ENCODE results near the gene EFNA5.

The EFNA5 gene

GRCh38 chr5:107700481-107700880 is 29.7 kb upstream of the EFNA5 start:
- no peak for DNase-seq (ENCODE audit: low read depth, low spot score)
- no peaks in the 10 kb centered on the region for H3K9me3 ChIP-seq (ENCODE audit: low read depth, low read length)
- H3K4me3 ChIP-seq = no peak overlapping the region
- no peak overlapping the region for H3K27ac ChIP-seq
- H3K9ac ChIP-seq (ENCODE audit: insufficient read length) = no peak overlapping the region
- TF ChIP-seq FOXP2 (optimal IDR thresholded peaks at IDR 0.05; ENCODE audit: control extremely low read depth, extremely low read length, insufficient read depth) (no peak), POLR2AphosphoS5 (IDR thresholded peaks at IDR 0.05; ENCODE audit: borderline replicate concordance, low read depth, low read length) (no peak), EZH2 (IDR thresholded peaks at IDR 0.05) (no peak)
- no peaks in the 10 kb centered on the region for H3K36me3 ChIP-seq (ENCODE audit: insufficient read depth, low read length)

DNA sequence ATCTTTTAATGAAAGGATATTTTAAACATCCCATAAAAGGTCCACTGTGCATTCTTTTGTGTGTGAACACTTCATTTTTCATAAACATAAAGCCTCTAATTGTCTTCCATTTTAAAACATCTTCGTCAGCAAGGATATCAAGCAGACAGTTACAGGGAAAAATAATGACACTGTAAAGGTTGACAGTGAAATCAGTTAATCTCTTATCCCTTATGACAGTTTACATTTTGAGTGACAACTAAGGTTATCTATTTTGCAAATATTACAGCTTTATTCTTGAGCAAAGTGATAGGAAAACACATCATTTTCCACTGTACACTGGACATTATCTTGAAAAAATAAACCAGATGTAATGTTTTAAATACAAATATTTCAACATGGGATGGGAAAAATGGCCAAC is 28.7 kb upstream of the EFNA5 start:
- H3K27ac ChIP-seq = no peak overlapping the region
- TF ChIP-seq POLR2AphosphoS5 (IDR thresholded peaks at IDR 0.05; ENCODE audit: borderline replicate concordance, low read depth, low read length) = no peak
- TF ChIP-seq EZH2 (IDR thresholded peaks at IDR 0.05) = no peak
- no peak for DNase-seq (ENCODE audit: low read depth, low spot score)
- no peak overlapping the region for H3K4me3 ChIP-seq
- no peaks in the 10 kb centered on the region for H3K36me3 ChIP-seq (ENCODE audit: insufficient read depth, low read length)
- no peaks in the 10 kb centered on the region for H3K9me3 ChIP-seq (ENCODE audit: low read depth, low read length)
- no peak overlapping the region for H3K9ac ChIP-seq (ENCODE audit: insufficient read length)

DNA sequence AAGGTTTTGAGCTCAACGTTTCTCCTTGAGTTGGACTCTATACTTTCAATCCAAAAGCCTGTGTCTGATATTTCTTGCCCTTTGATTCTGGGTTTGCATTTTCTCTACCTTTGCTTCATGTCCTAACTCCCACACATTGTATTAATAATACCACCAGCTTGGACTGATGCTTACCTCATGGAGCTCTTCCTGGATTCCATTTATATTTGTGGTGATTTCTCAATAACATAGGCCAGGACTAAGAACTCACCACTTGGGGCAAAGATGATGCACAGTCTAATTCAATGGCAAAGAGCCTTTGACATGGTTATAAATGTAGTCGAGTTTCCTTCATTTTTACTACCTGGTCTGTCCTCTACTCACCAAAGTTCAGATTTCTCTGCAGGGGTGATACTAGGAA is 27.5 kb upstream of the EFNA5 start:
- H3K4me3 ChIP-seq = no peak overlapping the region
- no peaks in the 10 kb centered on the region for H3K9me3 ChIP-seq (ENCODE audit: low read depth, low read length)
- H3K9ac ChIP-seq (ENCODE audit: insufficient read length) = no peak overlapping the region
- no peak for DNase-seq (ENCODE audit: low read depth, low spot score)
- no peak overlapping the region for H3K27ac ChIP-seq
- TF ChIP-seq FOXP2 (optimal IDR thresholded peaks at IDR 0.05; ENCODE audit: control extremely low read depth, extremely low read length, insufficient read depth) (no peak), POLR2AphosphoS5 (IDR thresholded peaks at IDR 0.05; ENCODE audit: borderline replicate concordance, low read depth, low read length) (no peak), EZH2 (IDR thresholded peaks at IDR 0.05) (no peak)
- no peaks in the 10 kb centered on the region for H3K36me3 ChIP-seq (ENCODE audit: insufficient read depth, low read length)

GRCh38 chr5:107696498-107696897 is 25.8 kb upstream of the EFNA5 start:
- Histone ChIP-seq H3K9me3 (ENCODE audit: low read depth, low read length) (0 out of 2 replicates have a peak, but pooled peaks cover 7% of the 10 kb centered on the region), H3K36me3 (ENCODE audit: insufficient read depth, low read length) (no peaks in the 10 kb centered on the region)
- TF ChIP-seq EZH2 (IDR thresholded peaks at IDR 0.05) (no peak), POLR2AphosphoS5 (IDR thresholded peaks at IDR 0.05; ENCODE audit: borderline replicate concordance, low read depth, low read length) (no peak), FOXP2 (optimal IDR thresholded peaks at IDR 0.05; ENCODE audit: control extremely low read depth, extremely low read length, insufficient read depth) (no peak)

GRCh38 chr5:107696080-107696479 is 25.3 kb upstream of the EFNA5 start:
- no peak for TF ChIP-seq FOXP2 (optimal IDR thresholded peaks at IDR 0.05; ENCODE audit: control extremely low read depth, extremely low read length, insufficient read depth)
- no peak for TF ChIP-seq POLR2AphosphoS5 (IDR thresholded peaks at IDR 0.05; ENCODE audit: borderline replicate concordance, low read depth, low read length)
- TF ChIP-seq EZH2 (IDR thresholded peaks at IDR 0.05) = no peak
- Histone ChIP-seq H3K9ac (ENCODE audit: insufficient read length) (no peak overlapping the region), H3K27ac (no peak overlapping the region), H3K9me3 (ENCODE audit: low read depth, low read length) (0 out of 2 replicates have a peak, but pooled peaks cover 7% of the 10 kb centered on the region), H3K4me3 (no peak overlapping the region), H3K36me3 (ENCODE audit: insufficient read depth, low read length) (no peaks in the 10 kb centered on the region)
- DNase-seq (ENCODE audit: low read depth, low spot score) = no peak

More at GRCh38 chr5:107696498-107696897, 25.8 kb upstream of the EFNA5 start:
- no peak overlapping the region for H3K4me3 ChIP-seq
- H3K27ac ChIP-seq = no peak overlapping the region
- DNase-seq (ENCODE audit: low read depth, low spot score) = no peak
- no peak overlapping the region for H3K9ac ChIP-seq (ENCODE audit: insufficient read length)

DNA sequence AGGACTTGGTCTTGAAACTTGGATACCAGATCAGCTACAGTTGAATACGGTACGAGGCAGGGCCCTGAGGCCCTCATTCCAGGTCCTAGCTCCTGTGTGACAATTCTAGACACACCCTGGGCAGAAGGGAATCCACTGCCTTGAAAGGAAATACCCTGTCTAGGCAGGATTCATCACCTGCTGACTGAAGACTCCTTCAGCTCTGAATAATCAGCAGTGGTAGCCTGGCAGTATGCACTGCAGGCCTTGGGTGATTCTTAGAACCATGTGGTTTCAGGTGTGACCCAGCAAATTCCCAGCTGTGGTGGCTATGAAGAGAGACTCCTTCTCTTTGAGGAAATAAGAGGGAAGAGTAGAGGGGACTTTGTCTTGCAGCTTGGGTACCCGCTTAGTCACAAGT is 17.2 kb upstream of the EFNA5 start:
- Histone ChIP-seq H3K36me3 (ENCODE audit: insufficient read depth, low read length) (no peaks in the 10 kb centered on the region), H3K4me3 (no peak overlapping the region), H3K9ac (ENCODE audit: insufficient read length) (no peak overlapping the region), H3K27ac (no peak overlapping the region), H3K9me3 (ENCODE audit: low read depth, low read length) (0 out of 2 replicates have a peak, but pooled peaks cover 7% of the 10 kb centered on the region)
- no peak for DNase-seq (ENCODE audit: low read depth, low spot score)
- TF ChIP-seq FOXP2 (optimal IDR thresholded peaks at IDR 0.05; ENCODE audit: control extremely low read depth, extremely low read length, insufficient read depth) = no peak
- TF ChIP-seq EZH2 (IDR thresholded peaks at IDR 0.05) = no peak
- no peak for TF ChIP-seq POLR2AphosphoS5 (IDR thresholded peaks at IDR 0.05; ENCODE audit: borderline replicate concordance, low read depth, low read length)

- no peak overlapping the region for H3K4me3 ChIP-seq
- H3K36me3 ChIP-seq (ENCODE audit: insufficient read depth, low read length) = no peaks in the 10 kb centered on the region
- no peak overlapping the region for H3K9ac ChIP-seq (ENCODE audit: insufficient read length)
- 0 out of 2 replicates have a peak, but pooled peaks cover 7% of the 10 kb centered on the region for H3K9me3 ChIP-seq (ENCODE audit: low read depth, low read length)
- DNase-seq (ENCODE audit: low read depth, low spot score) = no peak
- H3K27ac ChIP-seq = no peak overlapping the region
- no peak for TF ChIP-seq EZH2 (IDR thresholded peaks at IDR 0.05)
- TF ChIP-seq POLR2AphosphoS5 (IDR thresholded peaks at IDR 0.05; ENCODE audit: borderline replicate concordance, low read depth, low read length) = no peak
- no peak for TF ChIP-seq FOXP2 (optimal IDR thresholded peaks at IDR 0.05; ENCODE audit: control extremely low read depth, extremely low read length, insufficient read depth)
These were observed 16.7 kb upstream of the EFNA5 start for GRCh38 chr5:107687404-107687803.

DNA sequence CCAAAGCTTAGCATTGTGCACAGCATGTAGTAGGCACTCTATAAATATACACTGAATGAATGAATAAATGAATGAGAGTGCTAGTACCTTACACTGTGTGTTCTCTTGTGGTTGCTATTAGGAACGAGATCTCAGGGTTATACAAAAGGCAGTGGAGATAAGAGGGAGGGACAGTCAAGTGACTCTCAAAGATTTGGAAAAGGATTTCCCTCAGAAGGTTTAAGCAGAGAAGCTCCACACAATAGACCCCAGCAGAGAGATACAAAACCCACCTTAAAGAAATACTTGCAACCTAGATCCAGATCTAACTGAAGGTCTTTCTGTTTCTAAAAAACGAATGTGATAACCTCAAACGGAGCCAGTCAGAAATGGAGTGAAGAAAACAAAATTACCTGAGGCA is 11.8 kb upstream of the EFNA5 start:
- H3K27ac ChIP-seq = no peak overlapping the region
- no peak overlapping the region for H3K9ac ChIP-seq (ENCODE audit: insufficient read length)
- no peak overlapping the region for H3K4me3 ChIP-seq
- H3K9me3 ChIP-seq (ENCODE audit: low read depth, low read length) = no peaks in the 10 kb centered on the region
- DNase-seq (ENCODE audit: low read depth, low spot score) = no peak
- TF ChIP-seq FOXP2 (optimal IDR thresholded peaks at IDR 0.05; ENCODE audit: control extremely low read depth, extremely low read length, insufficient read depth) (no peak), EZH2 (IDR thresholded peaks at IDR 0.05) (no peak), POLR2AphosphoS5 (IDR thresholded peaks at IDR 0.05; ENCODE audit: borderline replicate concordance, low read depth, low read length) (no peak)
- H3K36me3 ChIP-seq (ENCODE audit: insufficient read depth, low read length) = no peaks in the 10 kb centered on the region

GRCh38 chr5:107680799-107681198 is 10.1 kb upstream of the EFNA5 start:
- TF ChIP-seq POLR2AphosphoS5 (IDR thresholded peaks at IDR 0.05; ENCODE audit: borderline replicate concordance, low read depth, low read length) (no peak), EZH2 (IDR thresholded peaks at IDR 0.05) (no peak), FOXP2 (optimal IDR thresholded peaks at IDR 0.05; ENCODE audit: control extremely low read depth, extremely low read length, insufficient read depth) (no peak)
- Histone ChIP-seq H3K9me3 (ENCODE audit: low read depth, low read length) (no peaks in the 10 kb centered on the region), H3K9ac (ENCODE audit: insufficient read length) (no peak overlapping the region), H3K4me3 (no peak overlapping the region), H3K27ac (no peak overlapping the region), H3K36me3 (ENCODE audit: insufficient read depth, low read length) (no peaks in the 10 kb centered on the region)
- no peak for DNase-seq (ENCODE audit: low read depth, low spot score)

All from SK-N-MC (cell line).